ENCODE results near the gene SUPV3L1.
"Not testable (repeated sequence)": the region's sequence is repeated elsewhere in the genome, so short reads cannot be mapped to it uniquely, and the experiment has no call there.

SUPV3L1 gene

GRCh38 chr10:69232736-69233480 is 52.9 kb downstream of the SUPV3L1 start:
- DNase-seq = peak; percentile 59

- DNase-seq = no peak
These were observed 54.4 kb downstream of the SUPV3L1 start for GRCh38 chr10:69234447-69234846.

GRCh38 chr10:69237528-69238159 is 57.6 kb downstream of the SUPV3L1 start:
- peak; percentile 83 for DNase-seq

GRCh38 chr10:69239136-69239535 is 59.1 kb downstream of the SUPV3L1 start:
- DNase-seq = no peak

GRCh38 chr10:69239816-69240434 is 59.9 kb downstream of the SUPV3L1 start:
- no peak for DNase-seq

- no peak for DNase-seq
These were observed 60.4 kb downstream of the SUPV3L1 start for GRCh38 chr10:69240455-69240854.

- no peak for DNase-seq
These were observed 61.5 kb downstream of the SUPV3L1 start for GRCh38 chr10:69241575-69241974.

GRCh38 chr10:69242040-69242851 is 62.2 kb downstream of the SUPV3L1 start:
- DNase-seq = no peak

GRCh38 chr10:69242852-69243212 is 62.8 kb downstream of the SUPV3L1 start:
- DNase-seq = no peak

- no peak for DNase-seq
These were observed 63.8 kb downstream of the SUPV3L1 start for GRCh38 chr10:69243817-69244216.

- DNase-seq = no peak
These were observed 66.0 kb downstream of the SUPV3L1 start for GRCh38 chr10:69246036-69246435.

GRCh38 chr10:69246581-69247312 is 66.7 kb downstream of the SUPV3L1 start:
- DNase-seq = no peak

- no peak for DNase-seq
These were observed 67.3 kb downstream of the SUPV3L1 start for GRCh38 chr10:69247313-69247710.

GRCh38 chr10:69248117-69248730 is 68.2 kb downstream of the SUPV3L1 start:
- DNase-seq = no peak

GRCh38 chr10:69250041-69250440 is 70.0 kb downstream of the SUPV3L1 start:
- DNase-seq = no peak

GRCh38 chr10:69251417-69251816 is 71.4 kb downstream of the SUPV3L1 start:
- not testable (repeated sequence) for DNase-seq

- DNase-seq = no peak
These were observed 73.1 kb downstream of the SUPV3L1 start for GRCh38 chr10:69253171-69253570.

- no peak for DNase-seq
These were observed 74.8 kb downstream of the SUPV3L1 start for GRCh38 chr10:69254877-69255276.
